Retinal pigment epithelial cell (primary cell): ENCODE results near the gene CDH24.

Experiments
- DNase-seq: peaks from one replicate; pipeline ENCODE4 v3.0.0-alpha.2; 2010; ENCODE audit warnings: low read depth
- H3K4me3 ChIP-seq: 2 replicates; pipeline ENCODE4 v1.5.1; 2011; ENCODE audit warnings: mild to moderate bottlenecking, low read length, control low read depth, moderate library complexity
- CTCF ChIP-seq: conservative IDR thresholded peaks from 2 replicates; pipeline ENCODE4 v1.5.1; 2011; ENCODE audit warnings: low read depth, low read length, control low read depth, inconsistent platforms

Gene CDH24

GRCh38 chr14:23067847-23068788, 10.8 kb upstream of the CDH24 start:
- DNase-seq = no peak
- H3K4me3 ChIP-seq = peak overlapping the region; percentile 16
- TF ChIP-seq CTCF = no peak

- H3K4me3 ChIP-seq = no peak overlapping the region
- no peak for TF ChIP-seq CTCF
- DNase-seq = no peak
Observed at GRCh38 chr14:23066855-23067744, 9.8 kb upstream of the CDH24 start.

- no peak for TF ChIP-seq CTCF
- DNase-seq = no peak
- H3K4me3 ChIP-seq = no peak overlapping the region
Observed at GRCh38 chr14:23066368-23066767, 9.0 kb upstream of the CDH24 start.

- no peak overlapping the region for H3K4me3 ChIP-seq
- DNase-seq = no peak
- no peak for TF ChIP-seq CTCF
Observed at GRCh38 chr14:23063601-23064000, 6.3 kb upstream of the CDH24 start.

GRCh38 chr14:23062002-23062401, 4.7 kb upstream of the CDH24 start:
- DNase-seq = peak; percentile 83
- no peak overlapping the region for H3K4me3 ChIP-seq
- TF ChIP-seq CTCF = no peak

GRCh38 chr14:23060536-23061260, 3.4 kb upstream of the CDH24 start:
- TF ChIP-seq CTCF = no peak
- DNase-seq = no peak
- H3K4me3 ChIP-seq = no peak overlapping the region
